CD4-positive, alpha-beta T cell treated with Interleukin-6 at 100 ng/mL for 8 hours (primary cell): ENCODE results near the gene TEDC1.
A peak's percentile ranks its signal among the peaks of the same experiment; 100 is the strongest.

Experiments
- DNase-seq: peaks from one replicate; pipeline ENCODE4 v3.0.0-alpha.2; 2020; ENCODE audit warnings: mixed read lengths, low spot score

Gene TEDC1

DNA sequence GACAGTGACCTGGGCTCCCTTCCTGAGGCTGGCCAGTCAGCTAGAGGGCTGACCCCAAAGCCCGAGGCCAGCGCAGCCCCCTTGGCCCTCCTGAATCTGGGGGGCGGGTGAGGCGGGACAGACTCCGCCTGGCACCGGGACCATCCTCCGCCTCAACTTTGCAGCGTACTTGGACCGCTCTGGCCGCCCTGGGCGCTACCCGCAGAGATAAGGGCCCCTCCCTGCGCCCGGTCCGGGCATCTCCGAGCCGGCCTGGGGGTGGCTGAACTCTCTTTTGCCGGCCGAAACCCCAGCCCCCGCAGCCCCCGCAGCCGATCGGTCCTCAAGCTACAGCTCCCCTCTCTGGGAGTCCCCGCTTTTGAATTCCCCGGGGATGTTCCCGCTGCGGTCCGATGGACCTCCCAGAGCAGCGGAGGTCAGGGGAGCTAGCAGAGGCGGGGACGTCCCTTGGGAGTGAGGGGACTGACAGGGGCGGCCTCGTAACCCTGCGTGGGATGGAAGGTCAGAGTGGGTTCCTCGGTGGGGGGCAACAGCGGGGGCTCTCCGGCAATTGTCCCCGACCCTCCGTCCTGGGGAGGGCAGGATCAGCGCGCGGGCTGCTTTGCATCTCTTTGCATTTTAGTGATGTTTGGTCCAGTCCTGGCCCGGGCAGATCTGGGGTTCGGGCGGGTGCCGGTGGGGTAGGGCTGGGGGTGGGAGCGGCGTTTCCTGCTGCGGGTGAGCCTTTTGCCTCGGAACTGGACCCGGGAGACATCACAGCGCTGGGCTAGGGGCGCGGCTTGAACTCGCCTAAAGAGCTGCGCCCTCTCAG is 4.7 kb upstream of the TEDC1 start, which contains the start of gene CRIP1:
CRIP1 (plus strand) TSS at position 724 of the 811 bp plus-strand sequence. CDS start 374 bp downstream, outside the sequence.
- DNase-seq: no peak

DNA sequence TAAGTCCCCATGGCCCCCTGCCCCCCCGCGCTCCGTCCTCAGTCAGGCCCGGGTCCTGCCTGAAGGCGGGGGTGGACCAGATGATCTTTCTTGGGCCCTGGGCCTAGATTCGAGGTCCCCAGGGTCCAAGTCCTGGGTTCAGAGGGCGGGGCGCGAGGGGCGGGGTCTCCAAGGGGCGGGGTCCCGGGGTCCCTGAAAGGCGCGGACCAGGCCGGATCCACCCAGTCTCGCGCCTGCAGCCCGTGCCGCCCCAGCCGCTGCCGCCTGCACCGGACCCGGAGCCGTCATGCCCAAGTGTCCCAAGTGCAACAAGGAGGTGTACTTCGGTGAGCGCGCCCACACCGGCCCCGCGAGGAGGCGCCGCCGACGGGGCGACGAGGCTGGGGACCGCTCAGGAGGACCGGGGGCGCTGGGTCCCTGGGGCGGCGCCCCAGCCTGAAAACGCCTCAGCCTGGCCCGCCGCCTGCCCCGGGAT is 4.0 kb upstream of the TEDC1 start:
- peak; percentile 56 for DNase-seq

DNA sequence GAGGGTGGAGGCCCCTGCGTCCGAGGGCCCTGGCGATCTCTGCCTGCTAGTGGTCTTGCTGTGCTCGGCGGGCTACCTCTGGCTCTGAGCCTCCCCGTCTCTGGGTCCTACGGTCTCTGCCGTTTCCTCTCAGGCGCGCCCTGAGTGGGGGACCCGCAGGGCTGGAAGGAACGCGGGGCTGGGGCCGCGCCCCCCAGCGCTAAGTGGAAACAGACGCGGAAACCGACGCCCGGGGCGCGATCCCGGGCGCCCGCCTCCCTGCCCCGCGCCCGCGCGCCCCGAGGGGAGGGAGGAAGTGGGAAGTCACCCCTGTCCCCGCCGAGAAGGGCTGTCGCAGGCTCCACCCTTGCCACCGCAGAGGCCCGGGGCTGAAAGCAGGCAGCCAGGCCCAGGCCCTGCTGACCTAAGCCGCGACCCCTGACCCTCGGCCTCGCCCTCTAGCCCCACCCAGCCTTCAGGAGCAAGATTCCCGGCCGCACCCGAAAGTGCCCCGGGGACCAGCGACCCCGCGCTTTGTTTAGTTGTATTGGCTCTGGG is 3.5 kb upstream of the TEDC1 start:
- peak; percentile 75 for DNase-seq

DNA sequence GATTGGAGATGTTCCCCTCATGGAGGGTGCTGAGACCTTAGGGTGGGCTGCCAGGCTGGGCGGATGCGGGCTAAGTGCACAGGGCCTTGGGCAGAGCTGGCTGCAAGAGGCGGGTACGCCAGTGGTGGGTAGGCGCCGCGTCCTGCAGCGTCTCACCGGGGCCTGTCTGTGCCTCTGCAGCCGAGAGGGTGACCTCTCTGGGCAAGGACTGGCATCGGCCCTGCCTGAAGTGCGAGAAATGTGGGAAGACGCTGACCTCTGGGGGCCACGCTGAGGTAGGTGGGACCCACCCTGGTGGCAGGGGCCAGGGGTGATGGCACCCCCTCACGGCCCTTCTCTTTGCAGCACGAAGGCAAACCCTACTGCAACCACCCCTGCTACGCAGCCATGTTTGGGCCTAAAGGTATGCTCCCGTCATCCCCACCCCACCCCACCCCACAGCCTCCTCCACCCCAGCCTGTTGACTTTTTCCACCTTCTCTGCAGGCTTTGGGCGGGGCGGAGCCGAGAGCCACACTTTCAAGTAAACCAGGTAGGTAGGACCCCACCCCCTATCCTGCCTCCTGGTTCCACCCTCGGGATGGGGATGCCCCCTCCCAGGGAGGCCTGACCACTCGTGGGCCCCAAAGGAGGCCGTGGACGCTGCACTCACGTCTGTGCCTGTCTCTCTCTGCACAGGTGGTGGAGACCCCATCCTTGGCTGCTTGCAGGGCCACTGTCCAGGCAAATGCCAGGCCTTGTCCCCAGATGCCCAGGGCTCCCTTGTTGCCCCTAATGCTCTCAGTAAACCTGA is 2.9 kb upstream of the TEDC1 start:
- DNase-seq: no peak

DNA sequence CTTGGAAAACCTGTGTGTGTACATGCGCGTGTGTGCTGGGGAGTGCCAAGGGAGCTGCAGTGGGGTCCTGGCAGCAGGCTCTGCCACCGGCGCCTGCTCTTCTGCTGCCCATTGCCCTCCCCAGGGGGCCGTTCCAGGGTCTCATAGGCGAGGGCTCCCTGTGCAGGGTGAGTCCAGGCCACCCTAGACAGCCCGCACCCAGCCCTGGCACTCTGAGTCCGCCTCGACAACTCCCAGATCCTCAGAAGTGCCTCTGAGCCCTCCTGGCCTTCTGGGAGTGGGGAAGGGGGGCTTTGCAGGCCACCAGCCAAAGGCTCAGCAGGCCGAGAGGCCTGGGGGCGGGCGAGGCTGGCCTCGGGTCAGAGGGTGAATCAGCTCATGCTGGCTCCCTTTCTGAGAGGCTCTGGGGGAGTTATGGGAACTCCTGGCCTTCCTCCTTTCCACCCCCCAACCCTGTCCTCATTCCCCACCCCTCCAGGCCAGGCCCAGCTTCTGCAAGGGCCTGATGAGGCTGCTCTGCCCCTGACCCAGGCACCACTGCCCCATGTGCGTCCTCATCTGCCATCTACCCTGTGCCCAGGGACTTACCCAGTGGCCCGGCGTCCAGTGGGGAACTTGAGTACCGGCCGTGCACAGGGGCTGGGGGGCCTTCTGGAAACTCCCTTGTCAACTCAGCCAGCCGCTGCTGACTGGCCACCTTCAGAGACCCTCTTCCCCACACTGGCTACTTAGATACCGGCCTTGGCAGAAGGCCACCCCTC is 2.1 kb upstream of the TEDC1 start:
- DNase-seq: no peak

DNA sequence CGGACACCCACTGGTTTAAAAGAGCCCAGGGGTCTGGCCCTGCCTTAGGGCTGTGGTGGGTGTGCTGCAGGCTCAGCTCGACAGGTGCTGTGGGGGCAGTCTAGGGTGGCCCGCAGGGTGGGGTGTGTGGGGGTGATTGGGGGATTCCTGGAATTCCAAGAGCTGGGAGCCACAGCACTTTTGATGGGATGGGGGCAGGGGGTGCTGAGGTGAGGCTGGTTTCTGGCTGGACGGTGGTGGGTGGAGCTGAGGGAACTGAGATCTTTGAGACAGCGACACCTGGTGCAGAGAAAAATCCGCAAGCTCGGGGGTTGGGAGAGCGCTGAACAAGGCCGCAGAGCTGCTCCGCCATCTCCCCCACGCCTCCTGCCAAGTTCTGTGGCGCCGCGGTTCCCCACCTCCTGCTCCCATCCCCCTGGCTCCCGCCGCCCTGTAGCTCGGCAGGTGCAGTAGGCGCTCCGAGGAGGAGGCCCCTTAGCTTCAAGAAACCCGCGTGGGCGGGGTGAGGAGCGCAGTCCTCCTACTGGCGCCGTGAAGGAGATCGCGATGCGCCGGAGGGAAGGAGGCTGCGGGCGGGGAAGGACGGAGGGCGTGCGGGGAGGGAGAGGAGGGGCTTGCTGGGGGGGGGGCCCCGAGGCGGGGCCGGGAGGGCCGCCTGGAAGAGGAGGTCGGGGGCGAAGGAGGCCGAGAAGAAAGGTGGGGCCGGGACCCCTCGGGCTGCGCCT is 1.3 kb upstream of the TEDC1 start:
- DNase-seq: peak; percentile 87

DNA sequence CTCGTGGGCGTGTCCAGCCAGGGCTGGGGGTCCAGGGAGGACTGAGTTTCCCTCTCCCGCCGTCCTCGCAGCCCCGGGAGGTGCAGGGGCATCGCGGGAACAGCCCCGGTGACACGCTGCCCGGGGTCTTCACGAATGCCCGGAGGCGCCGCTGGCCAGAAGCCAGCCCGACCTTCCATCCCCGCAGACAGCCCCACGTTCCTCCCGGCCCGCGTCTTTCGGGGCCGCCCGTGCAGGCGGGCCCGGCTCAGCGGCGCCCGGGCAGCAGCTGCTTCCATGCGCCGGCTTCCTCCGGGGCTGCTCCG is 827 bp upstream of the TEDC1 start:
- DNase-seq: no peak

DNA sequence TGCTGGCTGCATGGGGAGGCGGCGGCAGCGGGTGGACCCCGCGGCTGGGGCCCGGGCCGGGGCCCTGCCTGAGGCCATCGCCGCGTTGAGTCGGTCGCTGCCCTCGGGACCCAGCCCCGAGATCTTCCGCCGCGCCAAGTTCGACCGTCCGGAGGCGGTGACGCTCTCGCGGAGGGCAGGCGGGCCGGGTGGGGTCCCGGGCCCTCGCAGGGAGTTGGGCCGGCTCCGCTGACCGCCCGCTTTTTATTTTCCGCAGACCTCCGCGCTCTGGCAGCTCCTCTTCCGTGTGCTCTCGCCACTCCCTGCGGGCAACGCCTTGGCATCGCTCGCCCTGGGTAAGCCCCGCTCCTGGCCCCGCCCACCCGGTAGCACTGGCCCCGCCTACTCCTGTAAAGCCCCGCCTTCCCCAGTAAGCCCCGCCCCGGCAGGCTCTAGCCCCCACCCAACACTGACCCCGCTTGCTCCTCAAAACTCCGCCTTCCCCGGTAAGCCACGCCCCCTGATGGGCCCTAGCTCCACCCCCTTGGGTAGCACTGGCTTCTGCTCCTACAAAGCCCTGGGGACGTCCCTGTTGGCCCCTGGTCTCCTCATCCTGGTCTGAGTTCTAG is 424 bp downstream of the TEDC1 start:
- peak; percentile 67 for DNase-seq

DNA sequence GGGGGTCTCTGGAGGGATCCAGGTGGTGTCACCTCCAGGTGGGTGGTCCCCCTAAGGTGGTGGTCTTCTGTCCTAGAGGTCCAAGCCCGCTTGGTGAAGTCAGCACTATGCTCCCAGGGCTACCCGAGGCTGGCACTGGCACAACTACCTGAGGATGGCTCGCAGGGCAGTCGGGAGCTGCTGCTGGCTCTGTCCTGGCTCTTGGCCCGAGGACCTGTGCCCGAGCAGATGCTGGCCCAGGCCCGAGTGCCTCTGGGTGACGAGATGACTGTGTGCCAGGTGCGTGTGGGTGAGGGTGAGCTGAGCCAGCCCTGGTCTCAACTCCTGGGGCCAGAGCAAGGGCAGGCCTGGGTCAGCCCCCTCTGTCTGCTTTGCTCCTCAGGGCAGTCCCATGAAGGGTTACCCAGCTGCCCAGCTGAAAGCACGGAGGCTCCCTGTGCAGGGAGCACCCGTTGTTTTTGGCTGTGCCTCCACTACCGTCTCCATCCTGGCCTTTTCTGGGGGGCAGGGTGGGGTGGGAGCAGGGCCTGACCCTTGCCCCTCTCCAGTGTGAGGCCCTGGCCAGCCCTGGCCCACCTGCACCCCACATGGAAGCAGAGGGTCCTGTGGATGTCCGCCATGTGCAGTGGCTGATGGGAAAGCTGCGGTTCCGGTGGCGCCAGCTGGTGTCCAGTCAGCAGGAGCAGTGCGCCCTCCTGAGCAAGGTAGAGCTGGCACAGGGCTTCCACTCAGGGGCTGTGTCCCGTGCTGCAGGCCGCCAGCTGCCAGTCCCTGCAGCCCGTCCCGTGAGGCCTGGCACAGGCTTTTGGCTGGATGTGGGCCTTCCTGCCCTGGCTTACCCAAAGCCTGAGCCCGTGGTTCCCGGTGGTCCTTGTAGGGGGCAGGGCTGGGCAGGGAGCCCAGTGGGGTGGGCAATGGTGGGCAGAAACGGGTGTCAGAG is 1.3 kb downstream of the TEDC1 start:
- no peak for DNase-seq

DNA sequence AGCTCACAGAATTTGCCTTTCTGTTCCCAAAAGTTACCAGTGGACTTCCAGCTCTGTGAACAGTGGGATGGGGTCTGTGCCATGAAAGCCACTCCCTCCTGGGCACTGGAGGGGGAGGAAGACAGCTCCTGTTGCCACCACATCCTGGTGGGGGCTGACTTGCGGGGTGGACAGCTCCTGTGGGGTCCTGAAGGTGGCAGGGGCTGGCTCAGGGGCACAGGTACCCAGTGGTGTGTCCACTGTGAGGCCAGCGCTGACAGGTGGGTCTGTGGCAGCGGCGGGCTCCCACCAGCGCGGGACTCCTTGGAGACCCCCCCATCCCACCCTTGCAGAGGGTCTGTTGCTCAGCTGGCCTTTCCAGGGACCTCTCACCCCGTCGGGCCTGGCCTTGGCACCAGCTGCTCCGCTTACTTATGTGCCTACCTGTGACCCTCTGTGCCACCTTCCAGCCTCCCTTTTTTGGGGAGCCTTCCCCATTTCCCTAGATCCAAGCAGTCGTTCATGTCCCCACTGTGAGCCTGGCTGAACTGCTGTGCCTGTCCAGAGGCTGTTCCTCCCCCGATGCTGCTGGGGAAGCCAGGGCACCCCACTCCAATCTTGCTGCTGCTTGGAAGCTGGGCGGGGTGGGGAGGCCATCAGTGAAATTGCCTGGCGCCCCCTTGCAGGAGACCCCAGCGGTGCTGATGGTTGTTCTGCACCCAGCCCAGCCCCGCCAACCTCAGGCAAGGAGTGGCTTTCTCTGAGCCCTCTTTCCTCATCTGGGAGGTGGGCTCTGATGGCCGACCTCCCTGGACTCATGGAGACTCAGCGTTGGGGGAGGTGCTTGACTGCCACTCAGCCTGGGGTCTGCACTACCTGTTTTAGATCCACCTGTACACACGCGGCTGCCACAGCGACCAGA is 2.2 kb downstream of the TEDC1 start:
- no peak for DNase-seq

DNA sequence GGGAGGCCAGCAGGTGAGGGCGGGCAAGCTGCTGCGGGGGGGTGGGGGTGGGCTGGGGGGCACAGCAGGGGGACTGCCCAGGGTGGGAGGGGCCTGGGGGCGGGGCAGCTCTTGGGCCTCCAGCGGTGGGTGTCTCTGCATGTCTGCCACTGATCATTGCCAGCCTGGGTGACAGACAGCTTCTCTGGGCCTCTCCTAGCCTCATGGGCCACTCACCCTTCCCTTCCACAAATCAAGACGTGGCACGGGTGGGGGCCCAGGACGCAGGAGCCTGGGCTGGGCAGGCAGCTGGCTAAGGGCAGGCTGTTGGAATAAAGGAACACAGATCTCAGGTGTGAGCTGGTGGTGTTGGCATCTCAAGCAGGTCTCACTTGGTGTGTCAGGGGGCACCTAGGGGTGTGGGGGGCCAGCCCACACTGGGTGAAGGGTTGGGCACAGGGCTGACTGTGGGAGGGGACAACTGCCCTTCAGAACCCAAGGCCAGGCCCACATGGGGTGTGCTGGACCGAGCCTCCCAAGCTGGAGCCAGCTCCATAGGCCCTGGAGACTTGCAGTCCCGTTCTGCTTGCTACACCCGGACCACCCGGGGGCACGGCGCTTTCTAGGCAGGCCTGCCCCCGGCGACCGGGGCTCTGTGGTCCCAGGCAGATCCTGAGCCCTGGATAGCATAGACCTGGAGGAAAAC is 3.0 kb downstream of the TEDC1 start:
- DNase-seq: no peak

DNA sequence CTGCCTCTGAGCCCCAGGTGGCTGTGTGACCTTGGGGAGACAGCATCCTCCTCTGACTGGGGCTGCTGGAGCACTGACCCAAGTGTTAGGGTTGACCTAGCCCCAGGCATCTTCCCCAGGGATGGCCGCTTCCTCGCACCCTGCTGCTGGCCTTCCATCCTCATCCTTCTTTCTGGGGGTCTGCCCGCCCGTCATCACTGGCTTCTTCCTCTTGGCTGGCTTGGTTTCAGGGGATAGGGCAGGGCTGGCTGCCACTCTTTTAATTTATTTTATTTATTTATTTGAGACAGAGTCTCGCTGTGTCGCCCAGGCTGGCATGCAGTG is 3.5 kb downstream of the TEDC1 start:
- no peak for DNase-seq

DNA sequence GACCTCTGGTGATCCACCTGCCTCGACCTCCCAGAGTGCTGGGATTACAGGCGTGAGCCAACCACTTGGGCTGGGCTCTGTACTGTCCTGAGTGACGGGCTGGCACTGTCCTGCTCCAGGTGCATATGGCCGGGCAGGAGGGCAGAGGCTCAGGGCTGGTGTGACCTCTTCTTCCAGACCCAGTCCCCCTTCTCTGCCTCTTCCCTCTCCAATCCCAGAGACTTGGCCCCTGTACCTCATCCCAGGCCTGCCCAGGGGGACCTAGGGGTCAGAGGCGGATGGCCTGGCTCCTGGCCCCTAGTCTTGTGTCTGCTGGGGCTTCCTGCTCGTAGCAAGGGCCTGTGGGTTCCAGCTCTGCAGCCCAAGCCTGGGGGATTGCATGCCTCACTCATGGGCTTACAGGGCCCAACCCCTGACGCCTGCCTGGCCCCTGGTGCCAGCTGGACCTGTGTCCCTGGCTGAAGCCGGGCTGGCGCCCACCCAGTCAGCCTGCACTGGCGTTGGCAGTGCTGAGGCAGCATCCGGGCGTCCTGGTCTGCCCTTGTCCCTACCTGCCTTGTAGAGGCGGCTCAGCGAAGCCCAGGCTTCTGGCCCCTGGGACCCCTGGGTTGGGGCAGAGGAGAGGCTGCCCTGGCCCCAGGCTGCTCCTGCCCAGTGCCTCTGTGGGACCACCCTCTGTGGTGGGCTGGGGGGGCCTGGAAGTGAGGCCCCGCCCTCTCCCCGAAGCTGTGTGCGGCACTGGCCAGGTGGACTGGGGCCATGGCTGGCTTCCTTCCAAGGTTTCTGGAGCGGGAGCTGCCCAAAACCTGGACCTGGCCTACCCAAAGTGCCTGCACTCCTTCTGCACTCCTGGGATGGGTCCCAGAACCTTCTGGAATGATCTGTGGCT is 4.3 kb downstream of the TEDC1 start:
- DNase-seq: no peak

DNA sequence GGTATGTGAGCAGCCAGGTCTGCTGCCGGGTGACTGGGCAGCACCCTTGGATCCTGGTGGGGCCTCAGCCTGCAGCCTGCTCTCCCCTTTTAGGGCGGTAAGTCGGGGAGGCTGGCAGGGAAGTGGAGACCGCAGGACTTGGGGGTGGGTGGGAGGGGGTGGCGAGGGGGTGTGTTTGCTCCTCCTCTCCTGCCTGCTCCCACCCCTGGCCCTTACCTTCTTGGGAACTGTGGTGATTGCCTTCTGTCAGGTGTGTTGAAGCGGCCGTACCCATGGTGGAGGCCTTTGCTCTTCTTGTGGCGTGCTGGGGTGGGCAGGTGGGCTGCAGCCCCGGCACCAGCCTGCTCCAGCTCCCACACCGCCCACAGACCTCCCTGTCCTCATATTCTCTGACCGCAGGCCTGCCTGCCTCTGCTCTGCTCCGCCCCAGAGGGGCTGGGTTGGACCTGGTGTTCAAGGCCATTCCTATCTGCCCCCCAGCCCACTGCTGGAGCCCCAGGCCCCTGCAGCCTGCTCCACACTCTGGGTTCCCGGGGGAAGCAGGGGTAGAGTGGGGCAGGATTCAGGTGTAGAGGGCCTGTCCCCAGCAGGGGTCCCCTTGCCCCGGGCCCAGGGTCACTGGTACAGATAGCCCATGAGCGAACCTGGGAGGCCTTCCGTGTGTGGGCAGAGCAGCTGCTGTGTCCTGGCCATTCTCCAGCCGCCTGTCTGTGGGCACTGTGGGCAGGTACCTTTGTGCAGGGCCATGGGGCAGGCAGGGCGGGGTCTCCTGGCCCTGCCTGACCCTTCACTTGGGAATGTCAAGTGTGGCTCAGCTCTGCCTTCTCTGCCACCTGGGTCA is 5.2 kb downstream of the TEDC1 start:
- DNase-seq: no peak

DNA sequence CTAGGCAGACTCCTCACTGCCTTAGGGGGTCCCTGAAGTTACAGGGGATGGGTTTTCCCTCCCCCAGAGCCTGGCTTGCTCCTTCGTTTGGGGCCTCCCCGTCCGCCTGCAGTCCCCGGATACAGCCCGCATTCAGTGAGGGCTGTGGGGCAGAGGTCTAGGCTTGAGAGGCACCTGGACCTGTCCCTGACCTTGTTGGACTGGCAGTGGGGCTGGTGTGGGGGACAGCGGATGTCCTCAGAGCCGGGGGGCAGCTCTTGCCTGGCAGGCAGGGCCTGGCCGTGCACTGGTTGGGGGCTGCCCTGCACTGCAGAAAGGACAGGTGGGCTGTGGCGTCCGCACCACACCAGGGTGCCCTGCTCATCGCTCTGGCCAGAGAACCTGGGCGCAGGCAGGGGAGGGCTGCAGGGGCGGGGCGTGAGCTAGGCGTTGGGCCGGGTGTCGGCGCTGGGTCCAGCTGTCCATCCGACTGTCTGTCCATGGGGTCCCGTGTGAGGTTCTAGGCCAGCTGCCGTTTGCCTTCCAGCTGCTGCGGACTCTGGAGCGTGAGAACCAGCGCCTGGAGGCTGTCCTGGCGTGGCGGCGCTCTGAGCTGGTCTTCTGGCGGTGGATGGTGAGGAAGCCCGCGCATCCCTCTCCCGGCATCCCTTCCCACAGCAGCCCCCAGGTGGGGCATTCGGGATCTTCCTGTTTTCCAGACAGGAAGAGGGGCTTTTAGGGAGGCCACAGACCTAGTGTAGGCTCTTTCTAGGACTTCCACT is 6.0 kb downstream of the TEDC1 start:
- DNase-seq: no peak
